SK-N-DZ (cell line): ENCODE measurements around the gene GABBR2.
"Not testable (repeated sequence)": the region's sequence is repeated elsewhere in the genome, so short reads cannot be mapped to it uniquely, and the experiment has no call there.

Source experiments
- DNase-seq: peaks from one replicate; pipeline ENCODE4 v3.0.0-alpha.2; 2015; ENCODE audit warnings: low spot score

Gene GABBR2

DNA sequence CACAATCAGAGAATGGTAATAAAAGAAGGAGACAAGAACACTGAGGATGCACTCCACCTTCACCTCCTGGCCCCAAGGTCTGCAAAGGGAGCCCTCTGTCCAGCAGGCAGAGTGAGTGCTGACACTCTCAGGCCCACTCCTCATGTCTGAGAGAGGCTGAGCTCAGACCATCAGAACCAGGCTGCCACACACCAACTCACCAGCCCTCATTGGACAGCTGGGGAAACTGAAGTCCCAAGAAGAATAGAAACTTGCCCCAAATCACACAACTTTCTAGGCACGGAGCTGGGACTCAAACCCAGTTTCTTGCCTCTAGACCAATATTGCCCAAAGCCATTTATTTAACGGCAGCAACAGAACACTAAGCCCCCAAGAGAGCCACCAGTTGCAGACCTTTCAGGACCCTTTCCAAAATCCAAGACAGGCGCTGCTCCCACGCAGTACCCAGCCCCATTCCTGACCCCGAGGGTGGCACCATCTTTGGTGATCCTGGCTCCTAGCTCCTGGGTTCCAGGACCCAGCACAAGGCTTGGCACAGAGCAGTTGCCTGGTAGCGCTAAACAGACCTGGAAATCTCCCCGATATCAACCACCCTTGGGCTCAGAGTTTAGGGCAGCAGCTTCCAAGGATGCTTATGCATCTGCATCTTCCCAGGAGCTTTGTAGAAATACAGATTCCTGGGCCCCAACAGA, 192.4 kb downstream of the GABBR2 start:
- DNase-seq = no peak

DNA sequence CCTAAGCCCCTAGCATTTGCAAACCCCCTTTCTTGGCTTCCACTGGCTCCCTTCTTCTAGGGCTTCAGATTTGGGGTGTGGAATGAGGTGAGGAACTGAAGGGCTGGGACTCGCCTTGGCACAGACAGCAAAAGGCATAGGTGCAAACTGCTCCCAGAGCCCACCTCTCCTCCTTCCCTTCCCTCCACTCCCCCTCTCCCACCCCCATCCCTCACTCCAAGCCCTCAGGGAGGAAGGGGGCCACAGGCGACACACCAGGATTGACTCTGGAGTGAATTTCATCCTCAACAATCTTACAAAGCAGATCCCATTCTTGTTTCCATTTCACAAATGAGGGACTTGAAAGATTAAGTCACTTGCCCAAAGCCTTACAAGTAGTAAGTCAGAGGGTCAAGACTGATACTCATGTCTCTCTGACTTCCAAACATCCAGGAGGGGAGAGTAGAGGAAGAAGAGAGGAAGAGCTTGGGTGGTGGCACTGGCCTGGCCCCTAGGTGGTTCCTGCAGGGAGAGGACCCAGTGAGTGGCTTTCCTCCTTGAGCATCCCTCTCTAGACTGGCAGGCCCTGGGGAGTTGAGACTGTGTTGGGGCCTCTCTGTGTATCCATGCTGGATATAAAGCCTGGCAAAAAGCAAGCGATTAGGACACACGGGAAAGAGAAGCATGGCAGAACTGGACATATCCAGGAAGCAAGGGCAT, 193.1 kb downstream of the GABBR2 start:
- DNase-seq = no peak

DNA sequence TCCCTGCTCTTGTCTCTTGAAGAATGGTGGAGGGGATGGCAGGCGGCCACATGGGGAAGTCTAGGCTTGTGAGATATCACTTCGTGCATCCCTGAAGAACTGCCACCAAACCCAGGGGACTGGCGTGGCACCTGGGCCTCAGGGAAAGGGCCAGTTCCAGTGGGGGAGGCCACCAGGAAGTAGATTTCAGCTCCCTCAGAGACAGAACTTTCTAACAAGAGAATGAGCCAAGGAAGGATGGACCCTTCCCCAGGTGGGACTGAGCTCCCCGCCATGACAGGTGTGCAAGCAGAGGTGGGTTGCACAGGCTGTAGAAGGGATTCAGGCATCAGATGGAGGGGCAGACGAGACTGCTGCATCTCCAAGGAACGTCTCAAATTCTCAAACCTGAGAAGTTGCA, 193.9 kb downstream of the GABBR2 start:
- DNase-seq = no peak

DNA sequence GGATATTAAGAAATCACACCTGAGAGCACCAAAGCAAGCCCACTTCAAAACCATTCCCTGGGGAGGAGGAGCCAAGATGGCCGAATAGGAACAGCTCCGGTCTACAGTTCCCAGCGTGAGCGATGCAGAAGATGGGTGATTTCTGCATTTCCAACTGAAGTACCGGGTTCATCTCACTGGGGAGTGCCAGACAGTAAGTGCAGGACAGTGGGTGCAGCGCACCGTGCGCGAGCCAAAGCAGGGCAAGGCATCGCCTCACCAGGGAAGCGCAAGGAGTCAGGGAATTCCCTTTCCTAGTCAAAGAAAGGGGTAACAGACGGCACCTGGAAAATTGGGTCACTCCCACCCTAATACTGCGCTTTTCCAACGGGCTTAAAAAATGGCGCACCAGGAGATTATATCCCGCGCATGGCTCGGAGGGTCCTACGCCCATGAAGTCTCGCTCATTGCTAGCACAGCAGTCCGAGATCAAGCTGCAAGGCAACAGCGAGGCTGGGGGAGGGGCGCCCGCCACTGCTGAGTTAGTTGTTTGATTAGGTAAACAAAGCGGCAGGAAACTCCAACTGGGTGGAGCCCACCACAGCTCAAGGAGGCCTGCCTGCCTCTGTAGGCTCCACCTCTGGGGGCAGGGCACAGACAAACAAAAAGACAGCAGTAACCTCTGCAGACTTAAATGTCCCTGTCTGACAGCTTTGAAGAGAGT, 200.4 kb downstream of the GABBR2 start:
- DNase-seq = not testable (repeated sequence)

DNA sequence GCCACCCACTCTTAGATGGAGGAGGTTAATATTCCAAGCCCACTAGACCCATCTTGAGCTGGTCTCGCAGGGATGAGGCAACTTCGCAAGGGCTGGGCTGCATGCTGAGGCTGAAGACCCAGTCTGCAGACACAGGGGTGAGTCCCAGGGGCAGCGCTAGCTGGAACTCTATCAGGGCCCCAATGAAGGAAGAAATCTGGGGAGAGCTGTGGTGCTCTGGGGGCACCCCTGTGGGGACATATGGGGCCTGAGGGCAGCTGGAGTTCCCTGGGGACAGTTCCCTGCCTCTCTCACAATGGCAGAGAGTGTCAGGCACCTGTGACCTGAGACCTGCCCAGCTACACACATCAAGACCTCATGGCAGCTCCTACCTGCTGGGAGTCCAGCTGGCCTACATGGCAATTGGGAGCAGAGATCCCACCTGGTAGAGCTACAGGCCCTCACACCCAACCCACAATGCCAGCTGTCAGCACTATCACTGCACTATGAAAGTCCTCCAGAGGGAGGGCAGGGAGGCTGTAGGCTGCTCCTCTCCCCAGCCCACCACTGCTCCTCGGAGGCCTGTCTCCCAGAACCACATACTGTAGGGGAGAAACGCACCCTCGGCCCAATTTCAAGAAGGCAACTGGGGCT, 202.2 kb downstream of the GABBR2 start:
- no peak for DNase-seq

DNA sequence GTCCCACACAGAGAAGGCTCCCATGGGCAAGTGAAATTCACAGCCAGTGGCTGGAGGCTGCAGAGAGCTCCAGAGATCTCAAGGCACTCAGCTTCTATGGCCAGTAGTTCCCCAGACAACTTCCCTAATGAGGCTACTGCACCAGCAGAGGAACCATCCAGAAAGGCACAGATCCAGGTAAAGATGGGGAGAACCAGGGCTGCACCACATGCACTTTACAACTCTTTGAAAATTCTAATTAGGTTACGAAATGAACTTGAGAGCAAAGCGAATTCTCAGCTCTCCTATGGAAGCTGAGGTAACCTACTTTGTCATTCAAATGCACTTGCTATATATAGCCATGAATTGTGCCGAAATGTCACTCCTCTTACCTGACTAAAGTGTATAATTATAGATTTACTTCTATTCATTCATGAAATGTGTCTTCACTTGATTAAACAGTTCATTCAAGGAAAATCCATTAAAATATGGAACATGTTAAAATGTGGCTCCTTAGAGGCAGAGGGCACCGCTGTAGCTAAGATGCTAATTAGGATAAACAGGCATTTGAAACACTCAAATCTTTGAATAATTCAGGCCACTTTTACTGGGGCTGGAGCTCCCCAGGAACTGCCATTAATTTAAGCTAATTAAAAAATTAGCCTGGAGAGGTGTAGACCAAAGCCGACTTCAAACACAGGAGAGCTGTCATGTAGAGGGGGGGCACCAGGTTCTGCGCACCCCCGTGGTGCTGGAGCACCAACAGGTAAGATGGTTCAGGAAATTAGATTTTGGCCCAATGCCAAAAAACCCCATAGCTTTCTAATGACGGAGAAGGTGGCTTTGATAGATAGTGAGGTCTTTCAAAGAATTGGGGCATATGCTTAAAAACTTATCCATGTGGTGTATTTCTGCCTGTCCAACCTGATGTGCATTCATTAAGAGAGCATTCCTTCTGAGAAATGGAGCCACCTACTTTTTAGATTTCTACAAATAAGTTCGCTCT, 204.1 kb downstream of the GABBR2 start:
- DNase-seq = no peak

DNA sequence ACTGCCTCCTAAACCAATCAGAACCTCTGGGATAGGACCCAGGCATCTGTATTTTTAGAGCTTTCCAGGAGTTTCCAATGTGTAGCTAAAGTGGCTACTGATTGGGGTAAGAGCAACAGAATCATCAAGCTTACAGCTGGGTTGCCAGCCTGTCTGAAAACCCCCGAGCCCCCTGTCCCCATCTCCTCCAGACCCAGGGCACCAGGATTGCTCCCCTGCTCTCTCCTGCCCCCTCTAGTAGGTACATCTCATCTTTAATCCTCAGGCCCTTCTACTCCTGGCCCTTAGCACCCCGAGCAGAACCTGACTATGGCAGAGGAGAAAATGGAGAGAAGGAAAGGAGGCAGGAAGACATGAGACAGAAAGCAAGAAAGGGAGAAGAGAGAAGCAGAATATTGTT, 204.9 kb downstream of the GABBR2 start:
- DNase-seq = no peak

DNA sequence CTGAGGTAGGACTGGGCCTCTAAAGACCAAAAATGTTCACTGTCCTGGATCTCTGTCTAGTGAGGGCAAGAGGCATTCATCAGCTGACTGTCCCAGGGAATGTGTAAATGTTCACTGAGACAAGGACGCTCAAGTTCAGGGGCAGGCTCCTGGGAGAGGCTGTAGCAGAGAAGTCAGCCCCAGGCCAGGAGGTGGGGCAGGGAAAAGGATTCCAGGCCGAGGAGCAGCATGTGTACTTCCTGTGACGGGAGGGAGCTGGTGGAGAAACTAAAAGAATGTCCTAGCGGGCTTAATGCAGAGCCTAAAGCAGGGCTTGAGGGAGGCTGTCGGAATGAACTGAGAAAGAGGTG, 205.8 kb downstream of the GABBR2 start:
- no peak for DNase-seq

DNA sequence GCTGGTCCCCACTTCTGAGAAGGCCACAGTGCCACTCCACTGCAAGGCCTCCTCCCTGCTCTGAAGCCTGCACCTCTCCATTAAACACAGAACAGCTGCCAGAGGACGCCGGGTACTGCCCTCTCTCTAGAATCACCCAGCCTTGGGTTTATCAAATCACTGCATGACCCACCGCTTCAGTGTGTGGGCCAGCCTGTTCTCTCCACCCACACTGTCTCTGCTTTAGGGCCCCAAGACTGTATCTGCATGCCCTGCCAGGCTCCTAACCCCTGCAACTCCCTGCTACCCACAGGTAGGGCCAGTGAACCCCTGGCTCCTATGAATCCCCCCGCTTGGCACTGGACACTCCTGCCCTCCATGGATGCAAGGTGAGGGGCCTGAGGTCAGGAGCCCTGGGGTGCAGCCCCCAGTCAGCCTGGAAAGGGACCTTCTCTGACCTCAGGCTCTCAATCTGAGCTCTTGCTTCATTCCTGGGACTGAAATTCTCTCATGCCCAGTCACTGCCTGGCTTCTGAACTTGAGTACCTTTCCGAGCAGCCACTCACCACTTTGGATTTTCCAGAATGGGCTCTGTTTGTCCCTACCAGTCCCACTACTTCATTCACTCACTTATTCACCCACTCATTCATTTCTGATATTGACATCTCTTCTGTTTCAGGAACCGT, 206.3 kb downstream of the GABBR2 start:
- DNase-seq = no peak

DNA sequence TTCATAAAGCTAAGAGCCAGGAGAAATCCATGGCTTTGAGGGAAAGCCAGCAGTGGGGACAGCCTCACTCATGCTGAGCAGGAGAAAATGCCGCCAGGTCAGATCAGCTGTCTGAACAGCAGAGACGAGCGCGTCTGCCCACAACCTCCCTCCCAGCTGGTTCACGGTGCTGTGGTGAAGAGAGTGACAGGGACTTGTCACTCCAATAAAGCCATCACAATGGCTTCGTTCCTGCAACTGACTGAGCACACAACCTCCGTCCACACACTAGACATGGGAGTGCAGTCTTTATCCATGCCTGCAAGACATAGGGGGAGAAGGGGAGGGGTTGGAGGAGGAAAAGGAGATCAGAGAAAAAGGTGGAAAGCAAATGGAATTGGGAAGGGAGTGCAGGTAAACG, 206.9 kb downstream of the GABBR2 start:
- no peak for DNase-seq

DNA sequence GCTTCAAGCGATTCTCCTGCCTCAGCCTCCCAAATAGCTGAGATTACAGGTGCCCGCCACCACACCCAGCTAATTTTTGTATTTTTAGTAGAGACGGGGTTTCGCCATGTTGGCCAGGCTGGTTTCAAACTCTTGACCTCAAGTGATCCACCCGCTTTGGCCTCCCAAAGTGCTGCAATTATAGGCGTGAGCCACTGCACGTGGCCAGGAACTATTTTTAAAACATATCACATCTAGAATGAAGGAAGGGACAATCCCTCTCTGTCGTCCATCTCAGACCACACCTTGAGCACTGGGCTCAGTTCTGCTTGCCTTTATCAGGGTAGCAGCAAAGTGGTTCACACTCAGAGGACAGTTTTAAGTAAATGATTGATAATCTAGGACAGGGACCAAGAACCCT, 207.5 kb downstream of the GABBR2 start:
- DNase-seq = not testable (repeated sequence)

DNA sequence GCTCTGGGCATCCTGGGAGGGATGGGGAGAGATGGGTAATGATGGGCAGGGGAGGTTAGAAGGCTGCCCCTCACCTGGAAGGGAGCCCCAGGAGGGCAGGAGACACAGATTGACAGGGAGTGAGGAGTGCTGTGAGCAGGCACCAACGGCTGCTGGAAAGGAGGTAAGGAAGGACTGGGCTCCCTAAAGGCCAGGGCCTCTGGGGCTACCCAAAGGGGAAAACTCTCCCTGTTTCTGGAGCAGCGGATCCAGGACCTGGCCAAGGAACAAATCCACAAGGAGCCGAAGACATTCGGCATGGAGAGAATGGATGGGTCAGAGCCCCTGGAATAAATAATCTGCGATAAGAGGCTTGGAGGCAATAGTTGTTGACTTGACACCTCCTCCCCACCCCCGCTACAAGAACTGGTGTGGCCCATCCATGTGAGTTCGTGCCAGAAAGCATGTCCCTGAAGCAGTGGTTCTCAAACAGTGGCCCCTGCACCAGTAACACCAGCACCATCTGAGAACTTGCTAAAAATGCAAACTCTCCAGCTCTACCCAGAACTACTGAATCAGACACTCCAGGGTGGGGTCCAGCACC, 208.3 kb downstream of the GABBR2 start:
- no peak for DNase-seq

DNA sequence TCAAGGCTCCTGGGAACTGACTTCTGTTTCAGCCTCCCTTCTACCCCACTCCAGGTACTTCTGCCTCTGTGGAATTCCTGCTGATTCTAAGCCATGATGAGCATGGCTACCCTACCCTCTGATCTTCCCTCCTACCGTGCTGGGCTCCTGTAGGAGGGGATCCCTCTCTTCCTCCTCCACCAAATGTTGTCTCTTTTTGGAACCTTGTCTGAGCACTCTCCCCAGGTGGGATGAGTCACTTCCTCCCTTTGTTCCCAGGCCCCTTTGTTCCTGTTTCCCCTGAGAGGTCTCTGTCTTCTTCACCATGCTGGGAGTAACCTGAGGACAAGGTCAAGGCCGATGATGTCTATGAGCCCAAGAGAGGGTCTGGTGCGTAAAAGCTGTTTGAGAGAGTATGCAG, 213.2 kb downstream of the GABBR2 start:
- no peak for DNase-seq

DNA sequence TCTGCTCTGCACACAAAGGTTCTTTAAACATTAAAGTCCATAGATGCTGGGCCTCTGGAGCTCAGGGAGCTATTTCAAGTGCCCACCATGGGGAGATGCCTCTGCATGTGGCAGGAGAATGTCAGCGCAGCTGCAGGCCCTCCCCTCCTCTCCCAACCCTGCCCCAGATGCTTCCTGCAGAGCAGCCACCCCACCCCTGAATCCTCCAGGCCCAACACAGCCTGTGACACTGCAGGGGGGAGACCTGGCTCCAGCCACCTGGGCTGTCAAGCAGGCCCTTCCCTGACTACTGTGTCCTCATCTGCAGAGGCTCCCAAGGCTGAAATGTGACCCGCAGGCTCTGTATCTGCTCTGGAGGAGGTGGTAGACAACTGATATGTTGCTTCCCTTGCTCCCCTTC, 213.9 kb downstream of the GABBR2 start:
- no peak for DNase-seq

DNA sequence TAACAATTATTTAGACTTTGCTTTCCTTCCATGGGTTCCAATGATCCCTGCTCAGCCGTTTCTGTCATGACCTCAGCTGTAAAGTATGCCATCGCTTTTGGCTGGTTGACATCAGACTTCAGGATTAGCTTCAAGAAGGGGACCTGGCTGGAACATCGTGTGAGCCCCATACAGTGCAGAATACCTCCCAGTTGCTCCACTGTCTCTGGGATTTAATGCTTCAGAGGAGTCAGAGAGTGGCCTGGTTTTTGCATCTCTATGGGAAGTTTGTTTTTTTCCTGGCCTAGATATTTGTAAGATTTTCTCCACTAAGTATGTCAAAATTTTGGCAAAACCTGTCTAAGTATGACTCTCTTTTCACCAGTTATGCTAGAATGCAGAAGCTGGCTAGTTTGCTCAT, 216.9 kb downstream of the GABBR2 start:
- DNase-seq = no peak

DNA sequence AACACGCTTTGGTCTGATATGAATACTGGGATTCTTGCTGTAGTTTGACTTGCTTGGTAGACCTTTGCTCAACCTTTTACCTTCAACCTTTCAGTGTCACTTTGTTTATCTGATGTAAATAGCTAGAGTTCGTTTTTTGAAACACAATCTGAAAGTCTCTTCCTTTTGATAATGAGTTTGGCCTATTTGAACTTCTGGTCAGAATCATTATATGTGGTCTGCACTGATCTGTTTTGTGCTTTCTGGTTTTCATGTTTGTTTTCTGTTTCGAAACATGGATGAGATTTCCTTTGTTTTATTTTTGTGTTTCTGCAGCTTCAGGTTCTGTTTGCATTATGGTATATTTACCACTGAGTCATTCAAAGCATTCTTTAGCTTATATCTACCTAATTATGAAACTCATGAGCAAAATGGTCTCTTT, 217.5 kb downstream of the GABBR2 start:
- DNase-seq = no peak

DNA sequence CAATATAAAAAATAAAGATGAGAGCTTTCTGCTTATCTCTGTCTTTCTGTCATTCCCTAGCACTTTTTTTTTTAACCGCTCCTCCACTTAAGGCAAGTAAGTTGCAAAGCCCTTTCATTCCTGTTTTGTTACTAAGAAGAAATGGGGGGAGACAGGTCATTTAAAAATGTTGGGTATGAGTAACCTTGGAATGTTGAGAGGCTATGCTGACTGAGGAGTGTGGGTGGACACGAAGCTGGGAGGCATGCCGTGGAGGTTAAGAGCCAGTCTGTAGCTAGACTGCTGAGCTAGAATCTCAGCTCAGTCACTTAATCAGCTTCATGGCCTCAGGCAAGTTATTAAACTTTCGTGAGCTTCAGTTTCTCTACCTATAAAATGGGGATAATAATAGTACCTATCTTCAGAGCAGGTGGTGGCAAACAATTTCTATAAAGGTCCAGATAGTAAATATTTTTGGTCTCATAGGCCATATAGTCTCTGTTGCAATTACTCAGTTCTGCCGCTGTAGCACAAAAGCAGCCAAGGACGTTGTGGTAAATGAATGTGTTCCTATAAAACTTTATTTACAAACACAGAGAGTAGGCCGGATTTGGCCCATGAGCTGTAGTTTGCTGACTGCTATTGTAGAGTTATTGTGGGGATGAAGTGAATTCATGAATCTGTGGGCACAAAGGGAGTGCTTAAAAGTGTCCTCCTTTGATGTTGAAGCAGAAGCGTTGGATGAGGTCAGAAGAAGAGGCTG, 220.0 kb downstream of the GABBR2 start:
- no peak for DNase-seq

DNA sequence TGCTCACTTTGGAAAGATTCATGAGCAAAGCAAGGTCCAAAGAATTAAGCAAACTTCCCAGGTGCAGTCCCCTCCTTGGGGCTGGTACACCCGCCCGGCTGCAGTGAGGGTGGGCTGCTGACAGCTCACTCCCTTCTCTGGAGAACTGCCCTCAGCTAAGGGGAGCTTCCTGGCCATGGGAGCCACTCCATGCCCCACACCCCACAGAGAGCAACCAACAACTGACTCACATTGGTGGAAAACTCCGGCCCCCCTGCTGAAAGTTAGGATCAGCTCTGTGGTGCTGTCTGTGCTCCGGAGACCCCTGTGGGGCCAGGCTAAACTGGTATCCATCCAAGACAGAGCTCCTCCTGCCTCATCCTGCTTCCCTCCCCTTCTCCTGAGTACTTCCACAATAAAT, 223.0 kb downstream of the GABBR2 start:
- no peak for DNase-seq

DNA sequence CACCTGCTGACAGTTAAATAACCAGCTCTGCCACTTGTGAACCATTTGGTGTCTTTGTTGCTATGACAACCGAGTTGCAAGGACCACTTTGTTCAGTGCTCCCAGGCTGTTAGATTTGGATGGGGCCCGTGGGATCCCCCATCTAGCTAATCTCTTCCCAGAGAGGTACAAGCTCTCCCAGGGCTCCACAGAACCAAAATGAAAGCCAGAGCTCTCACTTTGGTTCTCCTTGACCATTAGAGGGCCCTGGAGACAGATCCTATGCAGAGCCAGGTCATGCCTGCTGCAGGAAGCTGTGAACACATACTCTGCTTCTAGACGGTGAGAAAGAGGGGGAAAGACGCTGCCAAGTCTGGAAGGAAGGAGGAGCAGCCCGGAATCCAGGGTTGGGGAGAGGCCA, 224.6 kb downstream of the GABBR2 start:
- no peak for DNase-seq

DNA sequence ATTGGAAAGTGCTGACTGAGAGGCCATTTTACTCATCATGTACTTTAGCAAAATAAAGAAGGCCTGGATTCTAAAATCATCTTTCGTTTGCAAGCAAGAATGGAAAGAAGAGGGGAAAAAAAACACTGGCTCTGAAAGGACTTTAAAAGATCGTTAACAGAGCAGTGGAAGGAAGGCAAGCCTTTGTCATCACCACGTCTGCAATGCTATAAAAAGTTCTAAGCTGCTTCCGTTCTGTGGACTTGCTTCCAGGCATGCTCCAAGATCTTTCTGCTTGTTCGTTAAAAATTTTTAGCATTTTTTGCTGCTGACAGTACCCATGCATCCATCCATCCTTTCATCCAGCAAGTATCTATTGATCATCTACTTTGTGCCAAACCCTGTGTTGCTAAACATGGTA, 226.5 kb downstream of the GABBR2 start:
- no peak for DNase-seq
